PFSK-1 (cell line): ENCODE measurements around the gene COL4A2.

Experiments used
- FOXP2 ChIP-seq: optimal IDR thresholded peaks from 2 replicates; pipeline ENCODE3; 2011; ENCODE audit warnings: borderline replicate concordance, control low read depth, inconsistent platforms; ENCODE audit not compliant: insufficient read depth; ENCODE audit errors: extremely low read length, extremely low read depth
- POLR2AphosphoS5 ChIP-seq: IDR thresholded peaks from 2 replicates; pipeline ENCODE4 v1.6.1; 2012; ENCODE audit warnings: low read depth, mild to moderate bottlenecking, control low read depth, low read length, moderate library complexity
- SIN3A ChIP-seq: IDR thresholded peaks from 2 replicates; pipeline ENCODE4 v1.6.1; 2012; ENCODE audit warnings: mild to moderate bottlenecking, low read length, moderate library complexity, borderline replicate concordance; ENCODE audit not compliant: insufficient read depth
- TAF1 ChIP-seq: IDR thresholded peaks from 2 replicates; pipeline ENCODE4 v1.6.1; 2012; ENCODE audit warnings: low read length, control low read depth, borderline replicate concordance; ENCODE audit not compliant: insufficient read depth
- TF ChIP-seq, protein P1 (sequence below), 2 experiments: IDR thresholded peaks; 2 replicates each; pipeline versions ENCODE4 v1.6.1 to v1.8.0; 2011 to 2012; ENCODE audit warnings: low read depth in 2 of 2, low read length in 2 of 2, control low read depth in 1 of 2, inconsistent platforms in 1 of 2, mild to moderate bottlenecking in 1 of 2, moderate library complexity in 1 of 2; ENCODE audit not compliant: insufficient read depth in 1 of 2

The COL4A2 gene

GRCh38 chr13:110485604-110486003 lies 178.5 kb downstream of the COL4A2 start:
- TF ChIP-seq POLR2AphosphoS5 (no peak), FOXP2 (no peak), SIN3A (no peak), TAF1 (no peak)
- TF ChIP-seq, protein P1, sequence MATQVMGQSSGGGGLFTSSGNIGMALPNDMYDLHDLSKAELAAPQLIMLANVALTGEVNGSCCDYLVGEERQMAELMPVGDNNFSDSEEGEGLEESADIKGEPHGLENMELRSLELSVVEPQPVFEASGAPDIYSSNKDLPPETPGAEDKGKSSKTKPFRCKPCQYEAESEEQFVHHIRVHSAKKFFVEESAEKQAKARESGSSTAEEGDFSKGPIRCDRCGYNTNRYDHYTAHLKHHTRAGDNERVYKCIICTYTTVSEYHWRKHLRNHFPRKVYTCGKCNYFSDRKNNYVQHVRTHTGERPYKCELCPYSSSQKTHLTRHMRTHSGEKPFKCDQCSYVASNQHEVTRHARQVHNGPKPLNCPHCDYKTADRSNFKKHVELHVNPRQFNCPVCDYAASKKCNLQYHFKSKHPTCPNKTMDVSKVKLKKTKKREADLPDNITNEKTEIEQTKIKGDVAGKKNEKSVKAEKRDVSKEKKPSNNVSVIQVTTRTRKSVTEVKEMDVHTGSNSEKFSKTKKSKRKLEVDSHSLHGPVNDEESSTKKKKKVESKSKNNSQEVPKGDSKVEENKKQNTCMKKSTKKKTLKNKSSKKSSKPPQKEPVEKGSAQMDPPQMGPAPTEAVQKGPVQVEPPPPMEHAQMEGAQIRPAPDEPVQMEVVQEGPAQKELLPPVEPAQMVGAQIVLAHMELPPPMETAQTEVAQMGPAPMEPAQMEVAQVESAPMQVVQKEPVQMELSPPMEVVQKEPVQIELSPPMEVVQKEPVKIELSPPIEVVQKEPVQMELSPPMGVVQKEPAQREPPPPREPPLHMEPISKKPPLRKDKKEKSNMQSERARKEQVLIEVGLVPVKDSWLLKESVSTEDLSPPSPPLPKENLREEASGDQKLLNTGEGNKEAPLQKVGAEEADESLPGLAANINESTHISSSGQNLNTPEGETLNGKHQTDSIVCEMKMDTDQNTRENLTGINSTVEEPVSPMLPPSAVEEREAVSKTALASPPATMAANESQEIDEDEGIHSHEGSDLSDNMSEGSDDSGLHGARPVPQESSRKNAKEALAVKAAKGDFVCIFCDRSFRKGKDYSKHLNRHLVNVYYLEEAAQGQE (IDR thresholded peaks at IDR 0.05; ENCODE audit: insufficient read depth in 1 of 2, low read depth in 2 of 2, low read length in 2 of 2) = no peak

DNA sequence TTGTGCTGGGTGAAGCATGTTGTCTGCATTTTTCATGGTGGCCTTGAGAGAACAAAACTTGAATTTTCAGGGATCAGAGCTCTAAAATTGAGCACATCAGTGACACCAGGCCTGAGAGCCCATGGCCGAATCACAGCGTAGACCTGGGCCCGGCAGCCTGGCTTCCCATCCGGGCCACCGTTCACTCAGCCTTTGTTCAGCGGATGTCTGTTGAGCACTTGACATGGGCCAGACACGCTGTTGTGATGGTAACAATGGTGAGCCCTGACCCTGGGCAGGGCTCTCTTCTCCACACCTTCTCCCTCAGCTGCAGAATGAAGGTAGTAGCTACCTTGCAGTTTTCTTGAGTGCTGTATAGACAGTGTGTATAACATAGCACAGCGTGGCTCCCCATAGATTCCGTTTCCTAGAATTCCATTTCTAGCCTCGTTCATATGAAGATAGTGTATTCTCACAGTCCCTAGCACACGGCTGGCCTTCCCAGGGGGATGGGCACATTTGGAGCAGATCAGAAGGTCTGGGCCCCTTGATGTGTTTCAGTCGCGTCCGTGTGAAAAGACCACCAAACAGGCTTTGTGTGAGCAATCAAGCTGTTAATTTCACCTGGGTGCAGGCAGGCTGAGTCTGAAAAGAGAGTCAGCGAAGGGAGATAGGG lies 179.1 kb downstream of the COL4A2 start:
- TF ChIP-seq SIN3A = no peak
- TF ChIP-seq POLR2AphosphoS5 = no peak

DNA sequence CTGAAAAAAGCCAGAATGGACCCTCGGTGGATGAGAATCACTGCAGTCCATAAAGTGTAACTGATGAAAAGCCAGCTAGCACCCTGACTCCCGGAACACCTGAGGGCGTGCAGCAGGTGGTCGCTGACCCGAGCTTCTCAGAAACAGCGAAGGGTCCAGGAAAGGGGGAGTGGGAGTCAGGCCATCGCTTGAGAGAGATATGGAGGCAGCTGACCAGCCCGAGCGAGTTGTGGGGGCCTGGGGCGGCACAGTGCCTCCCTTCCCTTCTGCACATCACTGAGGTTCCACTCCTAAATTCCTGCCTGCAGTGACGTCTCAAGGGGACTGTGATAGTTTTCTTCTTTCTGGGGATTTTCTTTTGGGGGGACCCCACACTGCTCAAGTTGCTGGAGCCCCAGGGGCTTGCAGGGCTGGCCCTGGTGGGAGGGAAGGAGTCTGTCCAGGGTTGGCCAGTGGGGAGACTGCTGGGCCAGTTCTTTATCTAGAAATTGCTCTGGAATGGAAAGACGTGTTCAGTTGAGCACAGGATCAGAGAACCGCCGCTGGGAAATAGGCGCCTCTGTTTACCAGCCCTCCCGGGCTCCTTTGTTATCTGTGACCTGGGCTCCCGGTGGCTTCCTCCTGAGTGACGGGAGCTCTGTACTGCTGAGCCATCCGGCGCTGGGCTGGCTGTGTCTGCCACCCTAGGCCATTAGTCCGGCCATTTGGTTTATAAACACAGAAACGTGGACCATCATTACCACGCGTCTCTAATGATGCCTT lies 183.1 kb downstream of the COL4A2 start:
- TF ChIP-seq FOXP2 (no peak), TAF1 (no peak), POLR2AphosphoS5 (no peak), SIN3A (no peak)
- TF ChIP-seq, protein P1 (IDR thresholded peaks at IDR 0.05; ENCODE audit: insufficient read depth in 1 of 2, low read depth in 2 of 2, low read length in 2 of 2) = no peak

DNA sequence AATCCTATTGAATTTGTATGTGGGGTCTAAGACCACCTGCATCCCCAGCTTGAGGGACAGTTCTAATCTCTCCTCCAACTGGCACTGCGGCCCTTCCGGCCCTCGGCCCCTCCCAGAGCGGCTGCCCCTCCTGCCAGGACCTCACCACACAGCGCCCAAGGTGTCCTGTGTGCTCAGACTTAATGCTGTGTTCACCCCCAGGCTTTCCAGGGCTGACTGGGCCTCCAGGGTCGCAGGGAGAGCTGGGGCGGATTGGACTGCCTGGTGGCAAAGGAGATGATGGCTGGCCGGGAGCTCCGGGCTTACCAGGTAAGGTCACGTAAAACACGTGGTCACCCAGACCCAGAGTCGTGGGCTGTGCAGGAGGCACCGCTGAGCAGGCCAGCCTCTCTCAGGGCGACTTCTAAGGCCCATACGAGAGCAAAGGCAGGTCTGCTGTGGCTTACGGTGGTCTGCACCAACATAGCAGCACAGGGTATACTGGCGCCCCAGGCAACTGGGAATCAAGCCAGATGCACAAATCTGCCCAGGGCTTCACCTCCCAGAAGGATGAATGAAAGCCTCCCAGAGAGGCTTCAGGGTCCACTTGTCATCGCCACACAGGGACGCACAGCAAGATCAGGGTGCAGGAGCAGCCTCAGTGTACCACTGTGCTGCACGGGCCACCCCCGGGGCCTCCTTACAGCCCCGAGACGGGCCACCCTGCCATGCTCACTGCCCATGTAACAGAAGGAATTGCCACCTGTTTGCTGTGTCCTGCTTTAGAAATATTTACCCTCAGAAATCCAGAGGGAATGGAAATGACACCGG lies 185.0 kb downstream of the COL4A2 start:
- TF ChIP-seq TAF1 (no peak), POLR2AphosphoS5 (no peak), FOXP2 (no peak), SIN3A (no peak)
- TF ChIP-seq, protein P1 (IDR thresholded peaks at IDR 0.05; ENCODE audit: insufficient read depth in 1 of 2, low read depth in 2 of 2, low read length in 2 of 2) = no peak

DNA sequence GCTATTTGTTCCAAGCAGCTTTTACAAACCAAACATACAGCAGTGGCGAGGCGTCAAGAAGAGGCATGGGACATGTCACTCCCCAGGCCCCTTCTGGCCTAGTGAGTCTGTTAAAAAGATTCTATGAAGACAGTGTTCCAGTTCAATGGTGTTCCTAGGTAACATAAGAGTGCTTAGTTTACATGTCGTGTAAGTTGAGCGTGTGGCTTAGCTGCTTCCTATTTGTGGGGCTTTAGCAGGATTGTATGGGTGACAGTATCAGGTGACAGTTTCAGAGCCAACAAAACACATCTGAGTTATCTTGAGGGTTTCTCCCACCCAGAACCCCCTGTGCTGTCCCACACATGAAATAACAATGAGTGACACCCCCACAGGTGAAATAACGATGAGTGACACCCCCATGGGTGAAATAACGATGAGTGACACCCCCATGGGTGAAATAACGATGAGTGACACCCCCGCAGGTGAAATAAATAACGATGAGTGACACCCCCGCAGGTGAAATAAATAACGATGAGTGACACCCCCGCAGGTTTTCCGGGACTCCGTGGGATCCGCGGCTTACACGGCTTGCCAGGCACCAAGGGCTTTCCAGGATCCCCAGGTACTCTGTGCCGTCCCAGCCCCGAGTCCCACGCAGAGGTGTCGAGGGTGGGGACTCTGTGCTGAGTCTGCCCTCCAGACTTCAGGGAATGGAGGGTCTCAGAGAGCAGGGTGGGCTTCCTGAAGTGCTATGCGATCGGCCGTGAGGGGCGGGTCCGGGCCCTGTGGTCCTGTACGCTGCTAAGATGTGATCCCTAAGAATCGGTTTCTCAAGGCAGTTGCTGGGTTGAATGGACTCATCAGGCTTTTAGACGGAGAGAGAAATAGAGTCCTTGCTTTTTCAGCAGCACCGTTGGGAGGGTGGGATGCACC lies 185.9 kb downstream of the COL4A2 start:
- TF ChIP-seq POLR2AphosphoS5 (no peak), FOXP2 (no peak), TAF1 (no peak), SIN3A (no peak)
- TF ChIP-seq, protein P1 (IDR thresholded peaks at IDR 0.05; ENCODE audit: insufficient read depth in 1 of 2, low read depth in 2 of 2, low read length in 2 of 2) = no peak
